AG04450 (cell line): ENCODE data around the gene FRMD3. TPM values are rescaled to one million over a fixed set of nuclear protein-coding genes. Genes with fewer than 3 reads are reported as not detected.
A peak's percentile ranks its signal among the peaks of the same experiment; 100 is the strongest.

ENCODE experiments used
- CTCF ChIA-PET: fragments of 300-600, 350-600 bp; formaldehyde crosslinking; extraction: SDS; loops from one replicate; lab custom pipeline; 2022; ENCODE audit warnings: antibody characterized with exemption, inconsistent platforms; lab: Charles Lee
- POLR2A ChIA-PET: fragments of 350-600 bp; formaldehyde crosslinking; extraction: SDS; loops from one replicate; lab custom pipeline; 2021; ENCODE audit warnings: antibody characterized with exemption, inconsistent platforms; lab: Yijun Ruan, JAX
- DNase-seq: peaks from one replicate; pipeline ENCODE4 v3.0.0-alpha.2; 2011; ENCODE audit warnings: low read depth, low spot score
- H3K27ac ChIP-seq: one replicate; pipeline ENCODE4 v1.5.1; 2012; ENCODE audit warnings: low read depth, low read length, control low read depth
- H3K27me3 ChIP-seq: one replicate; pipeline ENCODE4 v1.6.0; 2012; ENCODE audit warnings: low read length; ENCODE audit not compliant: control insufficient read depth, insufficient read depth
- H3K4me3 ChIP-seq: 2 replicates; pipeline ENCODE4 v1.5.1; 2011; ENCODE audit warnings: mild to moderate bottlenecking, low read depth, low read length, control low read depth
- H3K9me3 ChIP-seq: 2 replicates; pipeline ENCODE4 v1.5.1; 2012; ENCODE audit warnings: low read length; ENCODE audit not compliant: control insufficient read depth, insufficient read depth
- polyA plus RNA-seq: library from polyadenylated mRNA; depleted of rRNA; stranded (reverse); fragments of >200 nt; gene quantifications from 2 replicates; pipeline ENCODE4 v1.2.3, GENCODE V29; 2011
- TF ChIP-seq, protein P1 (sequence below): IDR thresholded peaks from 2 replicates; pipeline ENCODE4 v1.5.1; 2011; ENCODE audit warnings: low read depth, low read length, control low read depth, inconsistent platforms

The FRMD3 gene
- polyA plus RNA-seq, 1 experiment = 0.10 TPM

DNA sequence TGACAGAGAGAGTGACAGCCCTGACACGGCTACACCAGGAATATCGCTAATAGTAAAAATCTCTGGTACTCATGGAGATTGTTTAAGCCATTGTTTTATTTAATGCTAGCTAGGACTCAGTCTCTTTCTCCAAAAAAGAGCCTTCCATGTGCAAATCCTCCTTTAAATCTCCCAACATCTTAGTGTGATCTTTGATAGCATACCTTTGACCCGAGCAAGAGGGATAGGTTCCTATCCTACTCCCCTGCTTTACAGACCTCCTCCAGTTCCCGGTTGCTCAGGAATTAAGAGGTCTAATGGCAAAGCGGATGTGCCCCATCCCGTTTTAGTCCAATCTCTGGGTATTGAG, 663 bp upstream of the FRMD3 start:
- H3K27ac ChIP-seq = no peak overlapping the region
- TF ChIP-seq, protein P1, sequence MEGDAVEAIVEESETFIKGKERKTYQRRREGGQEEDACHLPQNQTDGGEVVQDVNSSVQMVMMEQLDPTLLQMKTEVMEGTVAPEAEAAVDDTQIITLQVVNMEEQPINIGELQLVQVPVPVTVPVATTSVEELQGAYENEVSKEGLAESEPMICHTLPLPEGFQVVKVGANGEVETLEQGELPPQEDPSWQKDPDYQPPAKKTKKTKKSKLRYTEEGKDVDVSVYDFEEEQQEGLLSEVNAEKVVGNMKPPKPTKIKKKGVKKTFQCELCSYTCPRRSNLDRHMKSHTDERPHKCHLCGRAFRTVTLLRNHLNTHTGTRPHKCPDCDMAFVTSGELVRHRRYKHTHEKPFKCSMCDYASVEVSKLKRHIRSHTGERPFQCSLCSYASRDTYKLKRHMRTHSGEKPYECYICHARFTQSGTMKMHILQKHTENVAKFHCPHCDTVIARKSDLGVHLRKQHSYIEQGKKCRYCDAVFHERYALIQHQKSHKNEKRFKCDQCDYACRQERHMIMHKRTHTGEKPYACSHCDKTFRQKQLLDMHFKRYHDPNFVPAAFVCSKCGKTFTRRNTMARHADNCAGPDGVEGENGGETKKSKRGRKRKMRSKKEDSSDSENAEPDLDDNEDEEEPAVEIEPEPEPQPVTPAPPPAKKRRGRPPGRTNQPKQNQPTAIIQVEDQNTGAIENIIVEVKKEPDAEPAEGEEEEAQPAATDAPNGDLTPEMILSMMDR = no peak

DNA sequence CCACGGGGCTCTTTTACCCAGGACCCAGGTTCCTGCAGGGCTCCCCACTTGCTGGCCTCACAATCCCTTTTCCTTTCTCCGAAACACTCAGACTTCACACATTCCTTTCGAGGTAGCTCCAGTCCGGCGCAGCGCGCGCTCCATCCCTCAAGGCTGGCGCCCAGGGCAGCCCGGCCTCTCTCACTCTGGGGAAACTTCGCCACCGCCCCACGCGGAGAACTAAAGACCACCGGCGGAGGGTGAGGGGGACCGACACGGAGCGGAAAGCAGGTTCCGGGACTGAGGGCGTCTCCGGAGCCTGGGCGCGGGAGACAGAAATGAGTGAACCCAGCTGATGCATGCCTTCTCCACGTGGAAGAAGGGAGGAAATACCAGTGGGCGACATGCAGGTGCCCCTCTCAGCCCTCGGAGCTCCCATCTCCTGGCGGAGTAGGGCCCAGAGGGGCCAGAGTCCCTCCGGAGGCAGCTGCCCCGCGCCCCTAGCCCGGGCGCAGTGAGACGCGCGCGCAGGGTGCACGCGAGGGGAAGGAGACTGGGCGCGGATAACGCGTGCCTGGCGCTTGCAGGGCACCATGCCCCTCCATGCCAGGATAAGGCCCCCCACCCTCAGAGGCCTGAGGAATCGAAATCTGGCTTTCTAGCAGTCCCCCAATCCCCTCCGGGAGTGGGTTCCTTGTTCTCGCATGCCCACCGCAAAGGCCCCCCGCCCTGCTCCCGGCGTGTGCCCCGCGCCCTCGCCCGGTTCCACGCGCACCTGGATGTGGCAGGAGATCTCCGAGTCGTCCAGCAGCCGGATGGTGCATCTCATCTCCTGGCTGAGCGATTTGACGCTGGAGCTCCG, 650 bp downstream of the FRMD3 start:
- Histone ChIP-seq H3K9me3 (no peaks in the 10 kb centered on the region), H3K27ac (no peak overlapping the region), H3K27me3 (peaks cover 21% of the 10 kb centered on the region), H3K4me3 (peak overlapping the region; percentile 41; the same call in 1 of the 2 replicates)
- POLR2A ChIA-PET = no interaction called here
- CTCF ChIA-PET = interaction anchor here (0.5 kb wide), 1 partner anchor 400 kb away, joined by 3 read pairs; no protein-coding TSS in a partner anchor
- TF ChIP-seq, protein P1 = no peak
- no peak for DNase-seq

More for the DNA sequence above, 663 bp upstream of the FRMD3 start:
- Histone ChIP-seq H3K27me3 (peaks cover 21% of the 10 kb centered on the region), H3K4me3 (no peak overlapping the region), H3K9me3 (no peaks in the 10 kb centered on the region)
- DNase-seq = no peak
- ChIA-PET CTCF (interaction anchor here (1.0 kb wide), 1 partner anchor 33 kb away, joined by 3 read pairs; no protein-coding TSS in a partner anchor), POLR2A (no interaction called here)

DNA sequence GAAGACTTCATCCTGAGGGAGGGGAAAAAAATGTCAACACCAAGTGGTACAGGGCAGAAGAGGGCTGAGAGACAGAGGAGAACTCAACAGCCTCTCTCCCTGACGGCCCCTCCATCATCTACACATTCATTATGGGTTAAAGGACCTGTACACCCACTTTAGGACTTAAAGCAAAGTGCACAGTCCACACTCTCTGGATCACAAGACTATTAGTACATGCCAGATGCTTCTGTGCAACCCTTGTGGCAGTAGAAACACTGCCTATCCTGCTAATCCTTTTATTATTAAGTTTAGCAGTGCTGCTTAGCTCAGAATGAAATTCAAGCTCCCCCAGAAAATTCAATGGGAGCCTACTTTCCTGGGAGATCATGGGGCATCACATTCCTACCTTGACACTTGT, 1.9 kb downstream of the FRMD3 start:
- Histone ChIP-seq H3K4me3 (no peak overlapping the region), H3K9me3 (no peaks in the 10 kb centered on the region), H3K27me3 (peaks cover 21% of the 10 kb centered on the region), H3K27ac (no peak overlapping the region)
- CTCF ChIA-PET = no interaction called here
- POLR2A ChIA-PET = no interaction called here
- no peak for DNase-seq
- TF ChIP-seq, protein P1 = no peak

DNA sequence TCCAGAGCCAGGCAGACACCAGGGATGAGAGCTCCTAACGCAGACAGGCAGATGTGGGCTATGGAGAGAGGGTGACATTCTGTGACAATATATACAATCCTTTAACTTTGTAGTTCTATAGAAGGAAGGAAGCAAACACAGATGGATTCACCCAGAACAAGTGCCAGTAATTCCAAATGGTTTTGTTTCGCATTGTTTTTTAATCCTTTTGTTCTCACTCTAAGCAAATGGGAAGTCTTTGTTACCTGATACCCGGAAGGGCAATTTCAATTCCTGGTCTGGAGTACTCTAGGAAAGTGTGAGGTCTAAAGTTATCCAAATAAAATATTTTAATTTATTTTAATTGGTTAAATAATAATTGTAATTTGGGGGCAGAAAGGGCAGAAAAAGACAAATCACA, 2.5 kb downstream of the FRMD3 start:
- DNase-seq = no peak
- ChIA-PET CTCF (no interaction called here), POLR2A (no interaction called here)
- Histone ChIP-seq H3K27ac (no peak overlapping the region), H3K9me3 (no peaks in the 10 kb centered on the region), H3K4me3 (no peak overlapping the region), H3K27me3 (peaks cover 21% of the 10 kb centered on the region)
- TF ChIP-seq, protein P1 = no peak

DNA sequence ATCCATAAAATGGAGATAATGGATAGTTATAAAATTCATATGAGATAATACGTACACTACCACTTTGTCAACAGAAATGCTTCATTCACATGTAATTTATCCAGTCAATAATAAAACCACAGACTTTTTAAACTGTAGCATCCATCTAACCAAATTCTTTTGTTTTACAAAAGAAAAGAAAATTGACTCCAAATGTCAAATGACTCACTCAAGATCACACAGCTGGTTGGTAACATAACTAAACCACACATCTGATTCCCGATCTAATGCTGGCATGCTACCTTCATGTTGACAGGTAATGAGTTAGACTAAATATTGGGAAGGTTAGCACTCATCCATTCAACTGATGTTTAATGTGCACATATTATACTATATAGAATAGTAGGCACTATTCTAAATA, 4.9 kb downstream of the FRMD3 start:
- H3K9me3 ChIP-seq = no peaks in the 10 kb centered on the region
- CTCF ChIA-PET = no interaction called here
- DNase-seq = no peak
- TF ChIP-seq, protein P1 = no peak
- POLR2A ChIA-PET = no interaction called here
- H3K27ac ChIP-seq = no peak overlapping the region
- H3K27me3 ChIP-seq = peaks cover 13% of the 10 kb centered on the region
- no peak overlapping the region for H3K4me3 ChIP-seq
